MM.1S (cell line): ENCODE data around the gene MGAT4C.

Experiments used
- DNase-seq: peaks from one replicate; pipeline ENCODE4 v3.0.0-alpha.2; 2015
- H2AFZ ChIP-seq: fragments of 300-600 bp; sonication (generic); 2 replicates; pipeline ENCODE4 v1.6.0; 2016; ENCODE audit warnings: antibody characterized with exemption, low read length
- H3F3A ChIP-seq: fragments of 300-600 bp; sonication (generic); 2 replicates; pipeline ENCODE4 v1.6.1; 2016; ENCODE audit warnings: mild to moderate bottlenecking, antibody characterized with exemption, low read length, moderate library complexity, mixed read lengths; ENCODE audit not compliant: insufficient read depth
- H3K27ac ChIP-seq: fragments of 300-600 bp; sonication (generic); 2 replicates; pipeline ENCODE4 v1.5.1; 2016; ENCODE audit warnings: mild to moderate bottlenecking, low read length
- H3K27me3 ChIP-seq: fragments of 300-600 bp; sonication (generic); replicated peaks from 2 replicates; pipeline ENCODE4 v1.6.0; 2016; ENCODE audit warnings: low read length; ENCODE audit not compliant: insufficient read depth
- H3K36me3 ChIP-seq: fragments of 300-600 bp; sonication (generic); replicated peaks from 2 replicates; pipeline ENCODE4 v1.6.1; 2016; ENCODE audit warnings: mild to moderate bottlenecking, low read length, mixed read lengths; ENCODE audit not compliant: insufficient read depth
- H3K4me1 ChIP-seq: fragments of 300-600 bp; sonication (generic); 2 replicates; pipeline ENCODE4 v1.6.1; 2016; ENCODE audit warnings: low read length, mixed read lengths
- H3K4me2 ChIP-seq: fragments of 300-600 bp; sonication (generic); 2 replicates; pipeline ENCODE4 v1.6.0; 2016; ENCODE audit warnings: low read depth, low read length
- H3K4me3 ChIP-seq: fragments of 300-600 bp; sonication (generic); 2 replicates; pipeline ENCODE4 v1.5.1; 2016; ENCODE audit warnings: low read length, mixed read lengths
- H3K79me2 ChIP-seq: fragments of 300-600 bp; sonication (generic); 2 replicates; pipeline ENCODE4 v1.6.1; 2016; ENCODE audit warnings: mixed run types, low read length, mixed read lengths
- H3K9ac ChIP-seq: fragments of 300-600 bp; sonication (generic); 2 replicates; pipeline ENCODE4 v1.6.1; 2016; ENCODE audit warnings: low read length, mixed read lengths
- H3K9me2 ChIP-seq: fragments of 300-600 bp; sonication (generic); replicated peaks from 2 replicates; pipeline ENCODE4 v1.6.1; 2016; ENCODE audit warnings: mild to moderate bottlenecking, low read length, mixed read lengths; ENCODE audit not compliant: insufficient read depth
- H3K9me3 ChIP-seq: fragments of 300-600 bp; sonication (generic); replicated peaks from 2 replicates; pipeline ENCODE4 v1.6.1; 2016; ENCODE audit warnings: mild to moderate bottlenecking, low read length, mixed read lengths; ENCODE audit not compliant: insufficient read depth
- H4K20me1 ChIP-seq: fragments of 300-600 bp; sonication (generic); 2 replicates; pipeline ENCODE4 v1.6.1; 2016; ENCODE audit warnings: mild to moderate bottlenecking, low read length, moderate library complexity, mixed read lengths; ENCODE audit not compliant: insufficient read depth
- EZH2 ChIP-seq: fragments of 300-600 bp; sonication (generic); optimal IDR thresholded peaks from 2 replicates; pipeline ENCODE3; 2017; ENCODE audit warnings: low read depth, mild to moderate bottlenecking, antibody characterized with exemption, low read length, mixed read lengths
- EZH2phosphoT487 ChIP-seq: fragments of 300-600 bp; sonication (generic); IDR thresholded peaks from 2 replicates; pipeline ENCODE4 v1.6.1; 2018; ENCODE audit warnings: antibody characterized with exemption, low read length
- TF ChIP-seq, protein P1 (sequence below): fragments of 300-600 bp; sonication (generic); IDR thresholded peaks from 2 replicates; pipeline ENCODE4 v1.5.1; 2016; ENCODE audit warnings: antibody characterized with exemption, low read length, mixed read lengths

Gene MGAT4C

GRCh38 chr12:86104087-86104486 is 152.1 kb downstream of the MGAT4C start:
- Histone ChIP-seq H3K27me3 (no peaks in the 10 kb centered on the region), H3K36me3 (no peaks in the 10 kb centered on the region), H3K27ac (no peak overlapping the region), H4K20me1 (no peaks in the 10 kb centered on the region), H3K4me3 (no peak overlapping the region), H3K4me2 (no peak overlapping the region), H3K9me2 (no peaks in the 10 kb centered on the region), H2AFZ (no peak overlapping the region), H3F3A (no peaks in the 10 kb centered on the region), H3K79me2 (no peaks in the 10 kb centered on the region), H3K9me3 (no peaks in the 10 kb centered on the region), H3K9ac (no peak overlapping the region), H3K4me1 (no peaks in the 10 kb centered on the region)
- TF ChIP-seq EZH2 (no peak), EZH2phosphoT487 (no peak)
- TF ChIP-seq, protein P1, sequence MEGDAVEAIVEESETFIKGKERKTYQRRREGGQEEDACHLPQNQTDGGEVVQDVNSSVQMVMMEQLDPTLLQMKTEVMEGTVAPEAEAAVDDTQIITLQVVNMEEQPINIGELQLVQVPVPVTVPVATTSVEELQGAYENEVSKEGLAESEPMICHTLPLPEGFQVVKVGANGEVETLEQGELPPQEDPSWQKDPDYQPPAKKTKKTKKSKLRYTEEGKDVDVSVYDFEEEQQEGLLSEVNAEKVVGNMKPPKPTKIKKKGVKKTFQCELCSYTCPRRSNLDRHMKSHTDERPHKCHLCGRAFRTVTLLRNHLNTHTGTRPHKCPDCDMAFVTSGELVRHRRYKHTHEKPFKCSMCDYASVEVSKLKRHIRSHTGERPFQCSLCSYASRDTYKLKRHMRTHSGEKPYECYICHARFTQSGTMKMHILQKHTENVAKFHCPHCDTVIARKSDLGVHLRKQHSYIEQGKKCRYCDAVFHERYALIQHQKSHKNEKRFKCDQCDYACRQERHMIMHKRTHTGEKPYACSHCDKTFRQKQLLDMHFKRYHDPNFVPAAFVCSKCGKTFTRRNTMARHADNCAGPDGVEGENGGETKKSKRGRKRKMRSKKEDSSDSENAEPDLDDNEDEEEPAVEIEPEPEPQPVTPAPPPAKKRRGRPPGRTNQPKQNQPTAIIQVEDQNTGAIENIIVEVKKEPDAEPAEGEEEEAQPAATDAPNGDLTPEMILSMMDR, result no peak
- no peak for DNase-seq

GRCh38 chr12:86097161-86097560 is 159.0 kb downstream of the MGAT4C start:
- H3K27ac ChIP-seq, result no peak overlapping the region
- H3K4me3 ChIP-seq, result no peak overlapping the region
- H3K36me3 ChIP-seq, result no peaks in the 10 kb centered on the region
- H3K79me2 ChIP-seq, result no peaks in the 10 kb centered on the region
- H2AFZ ChIP-seq, result no peak overlapping the region
- no peaks in the 10 kb centered on the region for H3K4me1 ChIP-seq
- no peak overlapping the region for H3K9ac ChIP-seq
- TF ChIP-seq EZH2 (no peak), EZH2phosphoT487 (no peak)
- TF ChIP-seq, protein P1, result no peak
- no peak for DNase-seq
- H3K9me3 ChIP-seq, result 0 out of 2 replicates have a peak, but pooled peaks cover 4% of the 10 kb centered on the region
- H3K4me2 ChIP-seq, result no peak overlapping the region
- H3F3A ChIP-seq, result no peaks in the 10 kb centered on the region
- H3K9me2 ChIP-seq, result no peaks in the 10 kb centered on the region
- H3K27me3 ChIP-seq, result no peaks in the 10 kb centered on the region
- no peaks in the 10 kb centered on the region for H4K20me1 ChIP-seq

GRCh38 chr12:86091681-86092080 is 164.5 kb downstream of the MGAT4C start:
- Histone ChIP-seq H2AFZ (no peak overlapping the region), H3F3A (no peaks in the 10 kb centered on the region), H3K36me3 (no peaks in the 10 kb centered on the region), H3K79me2 (no peaks in the 10 kb centered on the region), H3K4me3 (no peak overlapping the region), H3K27ac (no peak overlapping the region), H3K4me1 (no peaks in the 10 kb centered on the region), H3K9me2 (no peaks in the 10 kb centered on the region), H3K9me3 (no peaks in the 10 kb centered on the region), H3K27me3 (no peaks in the 10 kb centered on the region), H4K20me1 (no peaks in the 10 kb centered on the region), H3K9ac (no peak overlapping the region), H3K4me2 (no peak overlapping the region)
- no peak for DNase-seq
- TF ChIP-seq EZH2phosphoT487 (no peak), EZH2 (no peak)
- TF ChIP-seq, protein P1, result no peak
